GM21390 (cell line): Measurements from ENCODE around the gene AATK.

ENCODE experiments used
- ATAC-seq: cut with Tn5 transposase; IDR thresholded peaks from one replicate; pipeline ENCODE4 v1.9.1; 2021; ENCODE audit not compliant: unreplicated experiment

The AATK gene

DNA sequence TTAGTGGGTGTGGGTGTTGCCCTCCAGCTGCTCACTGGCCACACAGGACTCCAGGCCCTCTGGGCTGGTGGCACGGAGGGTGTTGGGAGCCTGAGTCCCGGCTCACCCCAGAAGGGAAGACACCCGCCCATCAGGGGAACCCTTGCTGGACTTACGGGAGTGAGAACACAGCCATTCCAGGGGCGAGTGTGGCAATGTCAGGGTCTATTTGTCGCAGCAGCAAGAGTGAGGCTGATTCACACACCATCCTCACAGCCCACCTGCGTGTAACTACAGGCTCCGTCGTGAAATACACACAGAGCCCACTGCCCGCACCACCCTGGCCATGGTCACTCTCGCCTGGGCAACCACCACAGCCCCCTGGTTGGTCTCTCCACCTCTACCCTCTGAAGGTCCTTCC is 17.8 kb upstream of the AATK start:
- ATAC-seq = no peak

DNA sequence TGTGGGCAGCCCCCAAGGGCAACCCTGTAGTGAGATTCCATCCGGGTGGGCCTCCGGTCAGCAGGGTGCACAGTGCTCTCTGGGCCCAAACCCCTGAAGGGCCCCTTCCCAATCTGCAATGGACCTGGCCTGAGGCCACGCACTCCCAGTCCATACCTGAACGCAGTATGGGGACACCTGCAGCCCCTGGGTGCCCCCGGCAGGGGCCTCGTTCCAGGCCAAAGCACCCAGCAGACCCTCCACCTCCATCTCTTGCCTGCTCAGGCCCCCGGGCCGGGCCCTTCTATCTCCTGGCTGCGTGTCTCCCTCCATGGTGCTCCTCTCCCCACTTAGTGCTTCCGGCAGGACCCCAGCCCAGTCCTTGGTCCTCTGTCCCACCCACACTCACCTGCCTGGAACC is 17.3 kb upstream of the AATK start:
- no peak for ATAC-seq

GRCh38 chr17:81182596-81182995 is 16.6 kb upstream of the AATK start:
- ATAC-seq = no peak

DNA sequence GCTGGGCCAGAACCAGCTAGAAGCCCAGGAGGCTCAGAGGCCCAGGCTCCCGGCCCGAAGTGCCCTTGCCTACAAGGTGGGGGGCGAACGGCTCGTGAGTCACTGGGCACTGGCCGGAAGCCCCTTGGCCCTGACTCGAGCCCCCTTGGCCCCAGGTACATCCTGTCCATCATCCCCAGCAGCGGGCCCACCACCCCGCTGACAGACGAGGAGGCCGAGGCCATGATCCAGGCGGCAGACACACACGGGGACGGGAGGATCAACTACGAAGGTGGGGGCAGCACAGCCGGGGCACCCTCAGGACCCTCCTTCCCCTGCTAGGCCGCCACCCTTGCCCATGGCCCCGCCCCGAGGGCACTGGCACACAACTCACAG is 15.8 kb upstream of the AATK start:
- no peak for ATAC-seq

DNA sequence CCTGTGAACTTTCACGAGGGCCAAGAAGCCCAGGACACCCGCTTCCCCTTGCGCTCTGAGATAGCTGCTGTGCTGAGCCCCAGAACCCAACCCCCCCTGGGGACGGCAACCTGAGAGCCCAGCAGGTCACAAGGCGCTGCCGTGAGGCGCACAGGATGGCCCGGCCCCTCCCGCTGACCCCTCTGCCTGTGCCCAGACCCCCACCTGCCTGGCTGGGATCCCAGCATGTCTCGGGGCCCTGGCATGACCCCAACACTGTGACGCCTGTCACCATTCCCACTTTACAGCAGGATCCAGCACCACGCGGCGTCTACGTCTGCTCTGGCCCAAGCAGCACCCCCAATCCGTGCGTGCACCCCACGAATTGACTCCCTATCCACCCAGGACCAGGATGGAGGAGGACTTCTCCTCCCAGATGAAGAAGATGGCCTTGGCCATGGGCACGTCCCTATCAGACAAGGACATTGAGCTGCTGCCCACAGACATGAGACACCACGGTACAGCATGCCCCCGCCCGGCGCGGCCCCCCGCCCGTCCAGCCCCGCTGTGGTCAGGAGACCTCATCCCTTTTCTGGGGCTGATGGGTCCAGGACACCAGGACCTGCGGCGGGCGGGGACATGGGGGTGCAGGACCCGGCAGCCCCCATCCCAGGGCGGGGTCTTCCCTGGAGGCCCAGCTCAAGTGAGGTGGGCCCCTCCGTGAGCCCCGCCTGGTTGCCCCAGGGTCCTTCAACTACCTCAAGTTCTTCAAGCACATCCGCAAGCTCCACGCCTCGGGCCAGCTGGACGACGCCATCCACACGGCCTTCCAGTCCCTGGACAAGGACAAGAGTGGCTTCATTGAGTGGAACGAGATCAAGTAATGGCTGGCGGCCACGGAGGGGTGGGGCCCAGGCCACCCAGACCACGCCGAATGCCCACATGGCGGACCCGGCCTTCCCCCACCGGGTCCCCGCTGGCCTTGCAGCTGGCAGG is 15.1 kb upstream of the AATK start:
- no peak for ATAC-seq

- no peak for ATAC-seq
Measured at GRCh38 chr17:81179861-81180260, 13.8 kb upstream of the AATK start.

GRCh38 chr17:81179220-81179619 is 13.2 kb upstream of the AATK start:
- ATAC-seq = no peak

- no peak for ATAC-seq
Measured at GRCh38 chr17:81178136-81179091, 12.4 kb upstream of the AATK start.

DNA sequence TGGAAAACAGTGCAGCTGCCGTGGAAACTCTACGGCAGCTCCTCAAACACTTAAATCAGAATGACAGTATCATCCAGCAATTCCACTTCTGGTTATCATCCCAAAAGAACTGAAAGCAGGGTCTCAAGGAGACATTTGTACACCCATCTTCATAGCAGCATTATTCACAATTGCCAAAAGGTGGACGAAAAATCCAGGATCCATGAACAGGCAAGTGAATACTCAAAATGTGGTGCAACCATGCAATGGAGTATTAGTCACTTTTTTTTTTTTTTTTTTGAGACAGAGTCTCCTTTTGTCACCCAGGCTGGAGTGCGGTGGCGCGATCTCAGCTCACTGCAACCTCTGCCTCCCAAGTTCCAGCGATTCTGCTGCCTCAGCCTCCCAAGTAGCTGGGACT is 10.6 kb upstream of the AATK start:
- ATAC-seq = no peak

DNA sequence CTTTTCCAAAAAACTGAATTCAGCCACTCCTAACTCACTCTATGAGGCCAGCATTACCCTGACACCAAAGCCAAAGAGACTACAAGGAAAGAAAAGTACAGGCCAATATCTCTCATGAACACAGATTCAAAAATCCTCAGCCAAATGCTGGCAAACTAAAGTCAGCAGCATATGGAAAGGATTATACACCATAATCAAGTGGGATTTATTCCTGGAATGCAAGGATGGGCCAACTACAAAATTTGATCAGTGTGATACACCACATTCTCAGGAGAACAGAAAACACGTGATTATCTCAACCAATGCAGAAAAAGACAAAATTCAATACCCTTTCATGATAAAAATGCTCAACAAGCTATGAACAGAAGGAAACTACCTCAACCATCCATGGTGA is 7.7 kb upstream of the AATK start:
- ATAC-seq = no peak

DNA sequence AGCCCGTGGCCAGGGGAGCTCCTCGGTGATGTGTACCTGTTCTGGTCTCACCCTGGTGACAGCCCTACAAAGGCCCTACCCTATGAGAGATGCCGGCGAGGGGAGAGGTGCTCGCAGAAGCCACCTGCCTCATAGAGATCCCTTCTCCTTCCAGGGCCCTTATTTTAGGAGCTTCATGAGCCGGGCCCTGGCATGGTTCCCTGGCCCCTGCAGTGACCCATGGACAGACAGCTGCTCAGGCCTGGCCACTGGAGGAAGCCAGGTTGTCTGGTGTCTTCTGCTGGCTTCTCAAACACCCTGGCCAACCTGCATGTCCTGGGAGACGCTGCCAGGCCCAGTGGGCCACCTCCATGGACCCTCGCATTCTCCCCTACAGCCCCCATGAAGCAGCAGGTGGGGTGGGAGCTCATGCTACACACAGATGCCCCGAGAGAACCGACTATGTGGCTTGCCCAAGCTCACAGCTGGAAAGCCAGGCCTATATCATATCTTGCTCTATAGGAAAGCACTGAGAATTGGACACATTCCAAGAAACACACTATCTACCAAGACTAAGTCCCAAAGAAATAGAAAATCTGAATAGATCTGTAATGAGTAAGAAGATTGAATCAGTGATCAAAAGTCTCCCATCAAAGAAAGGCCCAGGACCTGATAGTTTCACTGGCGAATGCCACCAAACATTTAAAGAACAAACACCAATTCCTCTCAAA is 7.2 kb upstream of the AATK start:
- no peak for ATAC-seq

DNA sequence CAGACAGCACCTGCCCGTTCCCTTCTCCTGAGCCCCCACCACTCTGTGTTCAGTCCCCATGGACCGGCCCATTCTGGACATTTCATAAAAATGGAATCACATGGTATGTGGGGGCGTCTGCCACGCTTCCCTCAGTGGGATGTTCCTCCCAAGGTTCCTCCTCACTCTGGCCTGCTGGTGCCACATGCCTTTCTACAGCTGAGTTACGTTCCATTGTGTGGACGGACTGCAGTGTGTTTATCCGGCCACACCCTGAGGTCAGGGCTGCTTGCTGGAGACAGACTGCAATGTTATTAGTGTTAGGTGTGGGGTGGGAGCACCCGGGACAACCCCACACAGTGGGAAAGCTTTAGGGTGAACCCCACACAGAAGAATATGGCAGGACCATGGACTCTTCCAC is 5.9 kb upstream of the AATK start:
- ATAC-seq = no peak

- no peak for ATAC-seq
Measured at GRCh38 chr17:81170727-81171494, 4.9 kb upstream of the AATK start.

- ATAC-seq = no peak
Measured at GRCh38 chr17:81169870-81170309, 3.9 kb upstream of the AATK start.

- no peak for ATAC-seq
Measured at GRCh38 chr17:81167638-81168037, 1.6 kb upstream of the AATK start.

- ATAC-seq = no peak
Measured at GRCh38 chr17:81167194-81167524, 1.1 kb upstream of the AATK start.

GRCh38 chr17:81165246-81166032 is 582 bp downstream of the AATK start, which contains the start of gene PVALEF:
TSS of gene PVALEF (plus strand) at chr17:81165507. CDS start at chr17:81181227, 15,720 bp downstream.
- ATAC-seq = no peak

- ATAC-seq = no peak
Measured at GRCh38 chr17:81164371-81165245, 1.4 kb downstream of the AATK start.
